Kidney (tissue), 14 donors: ENCODE results near the gene CRYBG1. TPM values are rescaled to one million over a fixed set of nuclear protein-coding genes. Genes with fewer than 3 reads are reported as not detected.
"Not testable (repeated sequence)": the region's sequence is repeated elsewhere in the genome, so short reads cannot be mapped to it uniquely, and the experiment has no call there.

Experiments
- DNase-seq, 5 donors: peaks; one replicate each; pipeline ENCODE4 v3.0.0-alpha.2; 2013 to 2020
- FAIRE-seq: peaks from 2 replicates; lab custom pipeline; 2012; peaks lifted over from hg19 to GRCh38; lab: Jason Lieb, UNC
- H3K27ac ChIP-seq, 2 donors: one replicate each; pipeline ENCODE4 v1.7.0; 2013; ENCODE audit warnings: low read depth in 2 of 2, low read length in 2 of 2, inconsistent platforms in 1 of 2
- H3K27me3 ChIP-seq: one replicate; pipeline ENCODE4 v1.7.1; 2013; ENCODE audit warnings: low read length, inconsistent platforms; ENCODE audit not compliant: control insufficient read depth, insufficient read depth
- H3K36me3 ChIP-seq, 3 donors: one replicate each; pipeline versions ENCODE4 v1.7.0 to v1.7.1; 2013; ENCODE audit warnings: low read length in 3 of 3, control low read depth in 1 of 3, inconsistent platforms in 1 of 3; ENCODE audit not compliant: insufficient read depth in 3 of 3, control insufficient read depth in 2 of 3
- H3K4me1 ChIP-seq, 3 donors: one replicate each; pipeline versions ENCODE4 v1.7.0 to v1.7.1; 2013; ENCODE audit warnings: low read length in 3 of 3, inconsistent platforms in 1 of 3, low read depth in 1 of 3; ENCODE audit not compliant: control insufficient read depth in 2 of 3, insufficient read depth in 2 of 3
- H3K4me3 ChIP-seq, 3 donors: one replicate each; pipeline versions ENCODE4 v1.7.0 to v1.8.1; 2013; ENCODE audit warnings: low read length in 3 of 3, control low read depth in 1 of 3, inconsistent platforms in 1 of 3
- H3K9ac ChIP-seq, 3 donors: one replicate each; pipeline versions ENCODE4 v1.7.0 to v1.7.1; 2013; ENCODE audit warnings: low read length in 3 of 3, control low read depth in 1 of 3, inconsistent platforms in 1 of 3
- H3K9me3 ChIP-seq, 3 donors: one replicate each; pipeline versions ENCODE4 v1.7.0 to v1.7.1; 2013; ENCODE audit warnings: low read length in 3 of 3, control low read depth in 1 of 3, inconsistent platforms in 1 of 3; ENCODE audit not compliant: control insufficient read depth in 2 of 3, insufficient read depth in 1 of 3
- intact Hi-C: fragments of 100-400 bp; cut with DNase I; formaldehyde crosslinking; loops from one replicate; pipeline ENCODE4 v1.11.1; 2022
- polyA plus RNA-seq: library from polyadenylated mRNA; stranded (reverse); fragments of 350-450 nt; fragmentation: Illumina TruSeq; extraction: RNeasy Lipid Tissue Mini Kit (QIAGEN cat#74804); gene quantifications from one replicate; pipeline ENCODE4 v1.2.3, GENCODE V29; 2014; ENCODE audit warnings: low read depth, low replicate concordance; ENCODE audit not compliant: insufficient read depth
- total RNA-seq: library from RNA; stranded (reverse); fragmentation: NEBNext Ultra II Directional; extraction: Animal tissue kit (Norgen Biotek cat#: 25700); gene quantifications from one replicate; pipeline ENCODE4 v1.2.1, GENCODE V29; 2021
- TF ChIP-seq, protein P1 (sequence below): IDR thresholded peaks from 3 replicates; pipeline ENCODE4 v1.5.1; 2012; ENCODE audit warnings: mild to moderate bottlenecking, moderate library complexity, borderline replicate concordance; ENCODE audit not compliant: insufficient read depth; ENCODE audit errors: extremely low read depth
- donor health status: control.
- donor health status: control.
- donor health status: control.
- donor health status: control.
- donor health status: control.
- donor health status: DM: yes; HTN: yes; CAD: no.
- donor health status: Normal renal cell carcinoma (clear cell type).

The CRYBG1 gene
- total and polyA plus RNA-seq, 2 donors from 2014 or later = 7.0 to 32.6 TPM

DNA sequence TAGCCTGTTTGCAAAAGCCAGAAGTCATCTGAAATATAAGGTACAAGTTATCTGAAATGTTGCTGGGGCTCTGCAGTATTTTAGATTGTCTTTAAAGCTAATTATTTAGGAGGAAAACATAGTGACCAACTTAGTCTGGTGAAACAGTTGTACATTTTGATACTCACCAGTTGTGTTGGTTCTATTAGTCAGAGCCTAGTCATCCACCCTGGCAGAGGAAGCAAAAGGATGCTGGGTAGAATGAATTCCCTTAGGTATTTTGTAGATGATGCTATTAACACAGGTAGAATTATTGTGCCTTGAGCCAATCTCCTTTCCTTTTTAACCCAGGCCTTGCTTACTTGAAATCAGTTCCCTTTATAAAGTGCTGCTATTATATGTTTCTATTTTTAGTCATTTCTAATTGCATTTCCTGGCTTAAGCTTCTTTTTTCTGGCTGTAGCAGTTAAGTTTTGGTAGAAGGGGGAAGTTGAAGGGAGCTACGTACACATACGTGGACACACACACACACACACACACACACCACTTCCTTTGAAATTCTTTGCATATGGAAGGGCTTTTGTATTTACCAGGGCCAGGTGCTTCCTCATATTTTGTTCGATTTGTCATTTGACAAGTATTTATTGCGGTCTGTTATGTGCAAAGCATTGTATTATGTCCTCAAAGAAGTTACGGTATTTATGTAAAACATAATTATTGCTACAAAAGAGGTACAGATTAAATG, 186.3 kb downstream of the CRYBG1 start:
- H3K27me3 ChIP-seq = no peaks in the 10 kb centered on the region
- H3K36me3 ChIP-seq = peaks cover 0 to 23% (median 0%) of the 10 kb centered on the region in 3 donors
- DNase-seq = peak in 1 of 5 donors; percentile 44
- no peak for FAIRE-seq
- TF ChIP-seq, protein P1, sequence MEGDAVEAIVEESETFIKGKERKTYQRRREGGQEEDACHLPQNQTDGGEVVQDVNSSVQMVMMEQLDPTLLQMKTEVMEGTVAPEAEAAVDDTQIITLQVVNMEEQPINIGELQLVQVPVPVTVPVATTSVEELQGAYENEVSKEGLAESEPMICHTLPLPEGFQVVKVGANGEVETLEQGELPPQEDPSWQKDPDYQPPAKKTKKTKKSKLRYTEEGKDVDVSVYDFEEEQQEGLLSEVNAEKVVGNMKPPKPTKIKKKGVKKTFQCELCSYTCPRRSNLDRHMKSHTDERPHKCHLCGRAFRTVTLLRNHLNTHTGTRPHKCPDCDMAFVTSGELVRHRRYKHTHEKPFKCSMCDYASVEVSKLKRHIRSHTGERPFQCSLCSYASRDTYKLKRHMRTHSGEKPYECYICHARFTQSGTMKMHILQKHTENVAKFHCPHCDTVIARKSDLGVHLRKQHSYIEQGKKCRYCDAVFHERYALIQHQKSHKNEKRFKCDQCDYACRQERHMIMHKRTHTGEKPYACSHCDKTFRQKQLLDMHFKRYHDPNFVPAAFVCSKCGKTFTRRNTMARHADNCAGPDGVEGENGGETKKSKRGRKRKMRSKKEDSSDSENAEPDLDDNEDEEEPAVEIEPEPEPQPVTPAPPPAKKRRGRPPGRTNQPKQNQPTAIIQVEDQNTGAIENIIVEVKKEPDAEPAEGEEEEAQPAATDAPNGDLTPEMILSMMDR = no peak
- H3K9me3 ChIP-seq = no peaks in the 10 kb centered on the region
- no peak overlapping the region for H3K9ac ChIP-seq
- no peak overlapping the region for H3K4me3 ChIP-seq
- intact Hi-C loops = no loop called here
- no peak overlapping the region for H3K27ac ChIP-seq
- H3K4me1 ChIP-seq = no peaks in the 10 kb centered on the region

DNA sequence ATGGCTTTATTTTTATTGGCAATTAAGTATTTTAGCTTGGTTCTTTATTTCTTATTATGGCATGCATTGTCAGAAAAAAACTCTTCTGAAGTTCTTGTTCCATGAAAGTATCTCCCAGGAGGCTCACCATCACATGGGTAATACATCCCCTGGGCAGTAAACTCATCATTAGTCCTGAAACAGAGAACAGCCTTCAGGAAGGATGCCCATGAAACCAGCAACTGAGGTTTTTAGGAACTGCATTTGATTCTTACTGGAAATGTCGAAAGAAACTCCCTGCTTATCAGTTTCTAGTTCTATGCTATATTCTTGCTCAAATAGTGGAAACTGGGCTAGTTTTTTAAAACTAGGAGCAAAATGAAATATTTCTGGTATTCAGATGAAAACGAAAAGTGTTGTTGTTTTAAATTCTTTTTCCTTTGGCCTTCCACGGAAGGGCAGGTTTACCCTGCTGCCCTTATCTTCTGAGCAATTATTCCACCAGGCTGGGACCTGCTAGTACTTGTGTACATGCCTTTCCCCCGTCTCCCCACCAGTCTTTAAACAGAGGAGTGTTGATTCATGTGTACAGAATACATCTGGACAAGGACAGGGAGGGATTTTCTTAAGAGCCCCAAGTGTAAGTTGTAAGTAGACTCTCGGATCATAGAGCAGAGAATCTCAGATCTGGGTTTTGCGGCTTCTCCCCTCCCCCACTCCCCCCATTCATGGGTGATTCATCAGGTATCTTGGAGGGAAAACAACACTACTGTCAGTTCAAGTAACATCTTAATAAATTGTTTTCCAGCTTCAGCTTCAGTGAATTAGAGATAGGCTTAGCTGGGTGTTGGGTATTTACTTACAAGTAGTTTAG, 187.3 kb downstream of the CRYBG1 start:
- no peaks in the 10 kb centered on the region for H3K9me3 ChIP-seq
- FAIRE-seq (no peak), DNase-seq (peak in 3 of 5 donors; percentile 9 to 32 (median 11))
- H3K4me1 ChIP-seq = no peaks in the 10 kb centered on the region
- TF ChIP-seq, protein P1 = no peak
- H3K27me3 ChIP-seq = no peaks in the 10 kb centered on the region
- peaks cover 0 to 23% (median 0%) of the 10 kb centered on the region in 3 donors for H3K36me3 ChIP-seq
- no peak overlapping the region for H3K9ac ChIP-seq
- no peak overlapping the region for H3K27ac ChIP-seq
- H3K4me3 ChIP-seq = no peak overlapping the region
- intact Hi-C loops = no loop called here

DNA sequence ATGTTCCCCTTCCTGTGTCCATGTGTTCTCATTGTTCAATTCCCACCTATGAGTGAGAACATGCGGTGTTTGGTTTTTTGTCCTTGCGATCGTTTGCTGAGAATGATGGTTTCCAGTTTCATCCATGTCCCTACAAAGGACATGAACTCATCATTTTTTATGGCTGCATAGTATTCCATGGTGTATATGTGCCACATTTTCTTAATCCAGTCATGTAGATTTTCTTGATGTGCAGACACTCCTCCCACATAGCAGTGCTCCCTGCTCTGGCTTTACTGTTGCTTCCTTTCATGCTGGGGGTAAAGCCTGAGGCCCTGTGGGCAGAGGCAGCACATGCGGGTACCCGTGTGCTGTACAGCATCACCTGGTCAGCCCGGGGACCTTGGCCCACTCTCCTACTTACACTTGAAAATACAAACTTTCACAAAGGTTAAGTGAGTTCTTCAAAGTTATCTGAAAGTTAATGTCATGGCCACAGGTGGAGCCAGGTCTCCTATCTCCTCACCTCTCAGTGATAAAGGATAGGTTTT, 188.5 kb downstream of the CRYBG1 start:
- H3K9ac ChIP-seq, FAIRE-seq, H3K9me3 ChIP-seq, H3K4me3 ChIP-seq, H3K27me3 ChIP-seq, H3K4me1 ChIP-seq, H3K27ac ChIP-seq, intact Hi-C loops, DNase-seq: not testable (repeated sequence)
- peaks cover 0 to 23% (median 5%) of the 10 kb centered on the region in 3 donors for H3K36me3 ChIP-seq

DNA sequence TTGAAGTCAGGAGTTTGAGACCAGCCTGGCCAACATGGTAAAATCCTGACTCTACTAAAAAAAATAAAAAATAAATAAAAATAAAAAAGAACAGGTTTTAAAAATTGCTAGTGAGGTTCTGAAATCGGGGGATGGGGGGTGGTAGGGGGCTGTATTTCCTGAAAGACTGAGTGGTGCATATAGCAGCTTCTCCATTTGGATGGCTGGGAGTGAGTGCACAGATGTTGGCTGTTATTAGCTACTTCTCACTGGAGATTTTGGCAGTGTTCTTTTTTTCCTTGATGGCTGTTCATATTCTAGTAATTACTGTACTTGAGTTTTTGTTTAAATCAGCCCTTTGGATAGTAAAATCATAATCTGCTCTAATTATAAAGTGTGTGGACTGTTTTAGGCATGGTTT, 189.0 kb downstream of the CRYBG1 start:
- Histone ChIP-seq H3K27ac (no peak overlapping the region), H3K27me3 (no peaks in the 10 kb centered on the region), H3K4me3 (no peak overlapping the region), H3K4me1 (no peaks in the 10 kb centered on the region), H3K36me3 (peaks cover 0 to 22% (median 7%) of the 10 kb centered on the region in 3 donors), H3K9ac (no peak overlapping the region), H3K9me3 (no peaks in the 10 kb centered on the region)
- DNase-seq (no peak), FAIRE-seq (no peak)
- TF ChIP-seq, protein P1 = no peak
- intact Hi-C loops = no loop called here
